ENCODE results near the gene FBXO39. TPM values are rescaled to one million over a fixed set of nuclear protein-coding genes. Genes with fewer than 3 reads are reported as not detected.

The FBXO39 gene
- total and polyA plus RNA-seq, 9 of the 15 experiments (the other 6 are each of a cell fraction or from before 2014, with no cell fraction given) = not detected

DNA sequence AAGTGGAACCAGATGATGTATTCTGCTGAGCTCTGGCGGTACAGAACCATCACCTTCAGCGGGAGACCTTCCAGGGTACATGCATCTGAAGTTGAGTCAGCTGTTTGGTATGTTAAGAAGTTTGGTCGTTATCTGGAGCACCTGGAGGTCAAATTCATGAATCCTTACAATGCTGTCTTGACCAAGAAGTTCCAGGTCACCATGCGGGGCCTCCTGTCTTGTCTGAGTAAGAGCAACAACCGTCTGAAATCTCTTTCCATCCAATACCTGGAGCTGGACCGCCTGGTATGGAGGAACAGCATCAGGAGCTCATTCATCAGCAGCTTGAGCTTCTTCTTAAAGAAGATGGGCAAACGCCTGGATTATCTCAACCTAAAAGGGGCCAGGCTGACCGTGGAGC lies 4.0 kb downstream of the FBXO39 start:
- no peaks in the 10 kb centered on the region for H3K9me1 ChIP-seq (ENCODE audit: control insufficient read depth, insufficient read depth, low read length)
- DNase-seq (ENCODE audit: extremely low read depth in 1 of 4, low spot score in 3 of 4) = no peak
- H4K20me1 ChIP-seq (replicated peaks; ENCODE audit: control insufficient read depth, insufficient read depth, low read length) = no peaks in the 10 kb centered on the region
- H3K4me2 ChIP-seq (ENCODE audit: insufficient read depth, low read length) = no peak overlapping the region
- H3K4me3 ChIP-seq = no peak overlapping the region
- H2AFZ ChIP-seq (ENCODE audit: low read depth, low read length) = no peak overlapping the region
- no peaks in the 10 kb centered on the region for H3K9me3 ChIP-seq (replicated peaks; ENCODE audit: control insufficient read depth, insufficient read depth, low read depth, low read length)
- in situ Hi-C loops (cut with MboI) (no loop called here), intact Hi-C loops (cut with micrococcal nuclease) (no loop called here)
- BruUV-seq (replicated peaks) = no TSS peak
- H3K36me3 ChIP-seq (ENCODE audit: control insufficient read depth, insufficient read depth, low read length) = no peaks in the 10 kb centered on the region
- H3K9ac ChIP-seq (ENCODE audit: insufficient read depth in 1 of 2, low read depth in 2 of 2, low read length in 2 of 2) = no peak overlapping the region
- no peak for ATAC-seq
- WGBS (ENCODE audit: insufficient coverage, low coverage, missing lambda C conversion rate) = 4% methylated on average over 8 of the region's 8 CpGs
- no peak for FAIRE-seq
- peaks cover 0 to 6% of the 10 kb centered on the region in 2 experiments; a peak in 1 of 5 replicates for H3K4me1 ChIP-seq (replicated peaks in 1 of 2; ENCODE audit: control insufficient read depth in 2 of 2, insufficient read depth in 2 of 2, low read length in 2 of 2)
- ChIA-PET CTCF (ENCODE audit: low intra/inter-chr PET ratio) (no interaction called here), POLR2A (no interaction called here)
- H3K27me3 ChIP-seq (ENCODE audit: control insufficient read depth in 2 of 2, insufficient read depth in 2 of 2, low read length in 2 of 2) = peaks cover 12 to 44% of the 10 kb centered on the region in 2 experiments; a peak in 4 of 5 replicates
- no peaks in the 10 kb centered on the region for H3K79me2 ChIP-seq (ENCODE audit: control insufficient read depth, insufficient read depth, low read length)
- TF ChIP-seq ZNF140 (CRISPR knock-in tag; IDR thresholded peaks at IDR 0.05) (no peak), TAF9B (IDR thresholded peaks at IDR 0.05; ENCODE audit: partially characterized antibody) (no peak), STAG1 (CRISPR knock-in tag; IDR thresholded peaks at IDR 0.05; ENCODE audit: borderline replicate concordance) (no peak), SMAD3 (CRISPR knock-in tag; conservative IDR thresholded peaks at IDR 0.05) (no peak), MCM2 (IDR thresholded peaks at IDR 0.05; ENCODE audit: low read depth) (no peak), SMC3 (conservative IDR thresholded peaks at IDR 0.05; ENCODE audit: insufficient read depth, low read depth, low read length) (no peak), ZBTB33 (CRISPR knock-in tag; IDR thresholded peaks at IDR 0.05) (no peak), DMBX1 (CRISPR knock-in tag; IDR thresholded peaks at IDR 0.05; ENCODE audit: borderline replicate concordance) (no peak), ZNF785 (CRISPR knock-in tag; IDR thresholded peaks at IDR 0.05) (no peak), ZNF551 (CRISPR knock-in tag; IDR thresholded peaks at IDR 0.05) (no peak), EGR1 (conservative IDR thresholded peaks at IDR 0.05) (no peak), PHTF2 (CRISPR knock-in tag; IDR thresholded peaks at IDR 0.05) (no peak), ZC3H4 (CRISPR knock-in tag; IDR thresholded peaks at IDR 0.05; ENCODE audit: borderline replicate concordance) (no peak), FOXM1 (IDR thresholded peaks at IDR 0.05; ENCODE audit: low read depth) (no peak), FOXM1 (CRISPR knock-in tag; IDR thresholded peaks at IDR 0.05; ENCODE audit: low read depth) (no peak), BRCA1 (IDR thresholded peaks at IDR 0.05) (no peak), BRCA1 (CRISPR knock-in tag; IDR thresholded peaks at IDR 0.05) (no peak), SMAD4 (CRISPR knock-in tag; conservative IDR thresholded peaks at IDR 0.05) (no peak), ELF1 (tag; IDR thresholded peaks at IDR 0.05) (no peak), SAFB (IDR thresholded peaks at IDR 0.05; ENCODE audit: borderline replicate concordance, low read depth, low read length) (no peak)
- no peak overlapping the region for H3K27ac ChIP-seq (ENCODE audit: extremely low read depth, low read depth, low read length)
